ENCODE results near the gene CTSZ. TPM values are rescaled to one million over a fixed set of nuclear protein-coding genes. Genes with fewer than 3 reads are reported as not detected.

Gene CTSZ
- total RNA-seq, 1 experiment from 2014 or later, result 26.3 TPM

GRCh38 chr20:59031564-59032022 is 24.5 kb upstream of the CTSZ start:
- no peak for ATAC-seq
- H3K36me3 Mint-ChIP-seq, result peaks cover 71% of the 10 kb centered on the region
- TF ChIP-seq ZNF425 (CRISPR knock-in tag; conservative IDR thresholded peaks at IDR 0.05) (no peak), CREM (CRISPR knock-in tag; IDR thresholded peaks at IDR 0.05) (no peak), EMX1 (CRISPR knock-in tag; IDR thresholded peaks at IDR 0.05) (no peak)
- no peak for DNase-seq (ENCODE audit: low spot score)
- ChIA-PET POLR2A (interaction anchor here (0.9 to 1.2 kb wide), 3 partner anchors 9 to 464 kb away, joined by 3 to 5 read pairs (median 4); partner anchors contain the start of gene PRELID3B), CTCF (interaction anchor here (0.8 to 1.5 kb wide), 12 partner anchors 17 to 483 kb away, joined by 3 to 10 read pairs (median 3); no protein-coding TSS in a partner anchor)
- H3K27me3 Mint-ChIP-seq (ENCODE audit: low read depth), result peaks cover 52% of the 10 kb centered on the region
- peaks cover 30% of the 10 kb centered on the region for H3K4me1 Mint-ChIP-seq
- no peaks in the 10 kb centered on the region for H3K9me3 Mint-ChIP-seq
- no peak overlapping the region for H3K27ac Mint-ChIP-seq
- H3K4me3 Mint-ChIP-seq, result peak overlapping the region; percentile 88

GRCh38 chr20:59030911-59031563 is 24.0 kb upstream of the CTSZ start:
- CTCF ChIA-PET, result interaction anchor here (1.0 to 1.5 kb wide), 5 partner anchors 17 to 484 kb away, joined by 3 to 4 read pairs (median 3); no protein-coding TSS in a partner anchor
- DNase-seq (ENCODE audit: low spot score) (no peak), ATAC-seq (no peak)
- no peak for TF ChIP-seq GTF2I (CRISPR knock-in tag; conservative IDR thresholded peaks at IDR 0.05)
- no peak for TF ChIP-seq NFYB (CRISPR knock-in tag; conservative IDR thresholded peaks at IDR 0.05; ENCODE audit: low read depth)
- TF ChIP-seq NFATC4 (CRISPR knock-in tag; IDR thresholded peaks at IDR 0.05), result no peak
- no peak for TF ChIP-seq PRDM15 (CRISPR knock-in tag; IDR thresholded peaks at IDR 0.05)
- no peak for TF ChIP-seq ZNF396 (CRISPR knock-in tag; IDR thresholded peaks at IDR 0.05; ENCODE audit: borderline replicate concordance)
- no peak for TF ChIP-seq MLX (CRISPR knock-in tag; IDR thresholded peaks at IDR 0.05)
- TF ChIP-seq E2F1 (CRISPR knock-in tag; IDR thresholded peaks at IDR 0.05), result no peak
- no peak for TF ChIP-seq FOXP4 (CRISPR knock-in tag; IDR thresholded peaks at IDR 0.05)
- no peak for TF ChIP-seq FOXJ3 (CRISPR knock-in tag; IDR thresholded peaks at IDR 0.05; ENCODE audit: borderline replicate concordance)
- no peak for TF ChIP-seq FOXK1 (CRISPR knock-in tag; IDR thresholded peaks at IDR 0.05)
- TF ChIP-seq PREB (CRISPR knock-in tag; IDR thresholded peaks at IDR 0.05; ENCODE audit: borderline replicate concordance), result no peak
- TF ChIP-seq ATF1 (CRISPR knock-in tag; IDR thresholded peaks at IDR 0.05), result no peak
- Mint-ChIP-seq H3K36me3 (peaks cover 70% of the 10 kb centered on the region), H3K27me3 (ENCODE audit: low read depth) (peaks cover 58% of the 10 kb centered on the region), H3K4me3 (peak overlapping the region; percentile 88), H3K9me3 (no peaks in the 10 kb centered on the region), H3K4me1 (peaks cover 35% of the 10 kb centered on the region), H3K27ac (no peak overlapping the region)
- POLR2A ChIA-PET, result interaction anchor here (0.9 to 1.1 kb wide), 2 partner anchors 8 to 465 kb away, joined by 3 to 4 read pairs; no protein-coding TSS in a partner anchor
